Colonic mucosa (tissue), 4 donors: ENCODE results near the gene TTLL1. TPM values are rescaled to one million over a fixed set of nuclear protein-coding genes. Genes with fewer than 3 reads are reported as not detected.
A peak's percentile ranks its signal among the peaks of the same experiment; 100 is the strongest.

Source experiments
- DNase-seq: peaks from one replicate; pipeline ENCODE4 v3.0.0-alpha.2; 2020
- H3K27ac ChIP-seq: fragments of 200-600 bp; one replicate; pipeline ENCODE4 v1.8.0; 2021
- H3K27me3 ChIP-seq: fragments of 200-600 bp; one replicate; pipeline ENCODE4 v1.8.0; 2021
- H3K36me3 ChIP-seq: fragments of 200-600 bp; one replicate; pipeline ENCODE4 v1.8.0; 2021
- H3K4me1 ChIP-seq: fragments of 200-600 bp; one replicate; pipeline ENCODE4 v1.8.0; 2021; ENCODE audit warnings: mild to moderate bottlenecking
- H3K4me3 ChIP-seq: fragments of 200-600 bp; one replicate; pipeline ENCODE4 v1.8.0; 2021
- H3K9ac ChIP-seq, 2 donors: one replicate each; pipeline ENCODE4 v1.7.0; 2013; ENCODE audit warnings: control low read depth in 2 of 2, low read depth in 2 of 2, low read length in 2 of 2
- H3K9me3 ChIP-seq: fragments of 200-600 bp; one replicate; pipeline ENCODE4 v1.8.0; 2021
- intact Hi-C: fragments of 100-400 bp; cut with DNase I; formaldehyde crosslinking; loops from one replicate; pipeline ENCODE4 v1.14.1; 2022
- total RNA-seq, 2 donors: library from RNA; stranded (reverse); fragmentation: NEBNext Ultra II Directional in 1 of 2; extraction: Animal tissue kit (Norgen Biotek cat#: 25700) in 1 of 2; gene quantifications; one replicate each; pipeline ENCODE4 v1.2.1, GENCODE V29; 2021
- TF ChIP-seq, protein P1 (sequence below): fragments of 200-600 bp; IDR thresholded peaks from one replicate; pipeline ENCODE4 v1.8.0; 2022; ENCODE audit warnings: antibody characterized with exemption, mild to moderate bottlenecking
- donor health status: healthy.
- donor health status: DM: no; HTN: no; CAD: no.
- donor health status: DM: no; HTN: no; CAD: no.

TTLL1 gene
- total RNA-seq, 2 donors from 2014 or later: 1.9 to 3.3 TPM

DNA sequence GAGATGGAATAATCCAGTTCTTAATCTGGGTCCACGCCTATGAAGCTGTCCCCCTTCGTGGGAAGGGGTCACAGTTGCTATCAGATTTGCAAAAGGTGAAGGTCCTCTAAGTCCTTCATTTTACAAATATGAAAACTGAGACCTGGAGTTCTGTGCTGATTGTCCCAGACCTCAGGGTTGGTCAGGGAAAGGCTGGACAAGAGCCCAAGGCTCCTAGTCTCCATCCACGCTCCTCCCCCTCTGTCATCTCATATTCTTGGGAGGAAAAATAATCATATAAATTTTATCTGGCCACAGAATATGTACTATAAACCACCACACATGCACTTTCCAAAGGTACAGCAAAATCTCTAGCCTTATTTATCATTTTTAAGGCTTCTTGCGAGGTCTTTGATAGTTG, 79.7 kb downstream of the TTLL1 start:
- Histone ChIP-seq H3K4me3 (no peak overlapping the region), H3K36me3 (no peaks in the 10 kb centered on the region), H3K27ac (peak overlapping the region; percentile 92), H3K4me1 (peaks cover 26% of the 10 kb centered on the region), H3K27me3 (no peaks in the 10 kb centered on the region), H3K9ac (no peak overlapping the region), H3K9me3 (no peaks in the 10 kb centered on the region)
- TF ChIP-seq, protein P1, sequence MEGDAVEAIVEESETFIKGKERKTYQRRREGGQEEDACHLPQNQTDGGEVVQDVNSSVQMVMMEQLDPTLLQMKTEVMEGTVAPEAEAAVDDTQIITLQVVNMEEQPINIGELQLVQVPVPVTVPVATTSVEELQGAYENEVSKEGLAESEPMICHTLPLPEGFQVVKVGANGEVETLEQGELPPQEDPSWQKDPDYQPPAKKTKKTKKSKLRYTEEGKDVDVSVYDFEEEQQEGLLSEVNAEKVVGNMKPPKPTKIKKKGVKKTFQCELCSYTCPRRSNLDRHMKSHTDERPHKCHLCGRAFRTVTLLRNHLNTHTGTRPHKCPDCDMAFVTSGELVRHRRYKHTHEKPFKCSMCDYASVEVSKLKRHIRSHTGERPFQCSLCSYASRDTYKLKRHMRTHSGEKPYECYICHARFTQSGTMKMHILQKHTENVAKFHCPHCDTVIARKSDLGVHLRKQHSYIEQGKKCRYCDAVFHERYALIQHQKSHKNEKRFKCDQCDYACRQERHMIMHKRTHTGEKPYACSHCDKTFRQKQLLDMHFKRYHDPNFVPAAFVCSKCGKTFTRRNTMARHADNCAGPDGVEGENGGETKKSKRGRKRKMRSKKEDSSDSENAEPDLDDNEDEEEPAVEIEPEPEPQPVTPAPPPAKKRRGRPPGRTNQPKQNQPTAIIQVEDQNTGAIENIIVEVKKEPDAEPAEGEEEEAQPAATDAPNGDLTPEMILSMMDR: no peak
- no peak for DNase-seq
- intact Hi-C loops: no loop called here

DNA sequence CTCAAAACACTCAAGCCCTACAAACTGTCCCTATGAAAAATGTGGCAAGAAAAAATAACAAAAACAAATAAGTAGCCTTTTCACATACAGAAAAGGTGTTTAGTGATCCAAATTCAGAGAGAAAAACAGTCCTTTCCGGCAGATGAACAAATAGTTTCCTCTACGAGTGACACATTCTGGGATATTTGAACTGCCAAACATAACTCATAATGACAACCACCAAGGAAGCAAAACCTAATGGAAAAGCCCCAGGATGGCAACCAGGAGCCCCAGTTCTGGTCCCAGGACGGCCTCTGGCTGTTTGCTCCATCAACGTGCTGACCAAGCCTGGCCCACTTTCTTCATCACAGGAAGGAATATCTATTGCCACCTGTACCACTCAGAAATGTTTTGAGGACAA, 80.3 kb downstream of the TTLL1 start:
- TF ChIP-seq, protein P1: no peak
- no peak for DNase-seq
- H3K27ac ChIP-seq: peak overlapping the region; percentile 92

DNA sequence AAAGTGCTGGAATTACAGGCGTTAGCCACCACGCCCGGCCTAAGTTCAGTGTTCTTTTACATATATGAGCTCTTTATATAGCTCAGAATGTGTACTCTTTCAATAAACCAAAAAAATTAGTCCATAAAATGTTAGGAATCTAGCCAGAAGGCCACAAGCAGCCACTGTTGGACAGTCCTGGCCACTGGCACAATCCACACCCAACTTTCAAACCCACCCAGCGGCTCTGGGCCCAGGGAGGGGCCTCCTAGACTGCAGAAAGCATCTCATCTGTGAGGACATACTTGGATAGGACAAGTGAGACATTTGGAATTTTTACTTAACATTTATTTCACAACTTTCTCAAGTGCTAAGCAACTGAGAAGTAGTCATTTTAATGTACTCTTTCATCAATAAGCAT, 80.7 kb downstream of the TTLL1 start:
- H3K27ac ChIP-seq: peak overlapping the region; percentile 92
- intact Hi-C loops: no loop called here
- peak; percentile 80 for DNase-seq
- no peak overlapping the region for H3K4me3 ChIP-seq
- peak overlapping the region in 1 of 2 donors; percentile 42 for H3K9ac ChIP-seq
- H3K4me1 ChIP-seq: peaks cover 26% of the 10 kb centered on the region
- H3K36me3 ChIP-seq: no peaks in the 10 kb centered on the region
- no peaks in the 10 kb centered on the region for H3K9me3 ChIP-seq
- no peaks in the 10 kb centered on the region for H3K27me3 ChIP-seq
- TF ChIP-seq, protein P1: no peak

More for the DNA sequence above, 80.3 kb downstream of the TTLL1 start:
- no peaks in the 10 kb centered on the region for H3K27me3 ChIP-seq
- H3K9ac ChIP-seq: peak overlapping the region in 1 of 2 donors; percentile 42
- no peak overlapping the region for H3K4me3 ChIP-seq
- H3K9me3 ChIP-seq: no peaks in the 10 kb centered on the region
- H3K36me3 ChIP-seq: no peaks in the 10 kb centered on the region
- H3K4me1 ChIP-seq: peaks cover 30% of the 10 kb centered on the region
- intact Hi-C loops: no loop called here

DNA sequence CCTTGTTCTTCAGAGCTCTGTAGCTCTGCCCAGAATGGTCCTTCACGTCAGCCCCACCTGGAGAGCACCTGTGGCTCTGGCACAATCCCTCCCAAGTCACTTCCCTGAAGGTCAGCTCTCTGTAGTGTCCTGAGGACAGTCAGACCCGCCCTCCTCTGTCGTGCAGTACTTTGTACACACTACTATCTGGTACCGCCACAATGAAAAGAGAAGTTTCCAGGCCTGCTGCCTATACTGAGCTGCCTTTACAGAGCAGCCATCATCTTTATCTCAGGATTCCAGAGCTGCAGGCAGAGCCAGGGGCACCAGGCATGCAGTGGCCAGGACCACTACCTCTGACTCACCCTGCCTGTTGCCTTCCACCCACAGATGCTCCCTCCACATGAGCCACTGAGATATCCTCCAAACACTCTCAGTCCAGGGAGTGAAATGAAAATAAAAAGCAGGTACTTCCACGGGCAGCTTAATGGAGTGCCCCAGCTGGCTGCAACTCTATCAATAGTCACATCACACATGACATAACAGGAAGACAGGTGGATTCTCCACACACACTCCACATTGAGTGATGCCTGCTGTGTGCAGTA, 81.6 kb downstream of the TTLL1 start:
- DNase-seq: peak; percentile 85
- H3K4me3 ChIP-seq: no peak overlapping the region
- peak overlapping the region in 1 of 2 donors; percentile 75 for H3K9ac ChIP-seq
- no peaks in the 10 kb centered on the region for H3K9me3 ChIP-seq
- peak overlapping the region; percentile 92 for H3K27ac ChIP-seq
- intact Hi-C loops: no loop called here
- no peaks in the 10 kb centered on the region for H3K27me3 ChIP-seq
- peaks cover 28% of the 10 kb centered on the region for H3K4me1 ChIP-seq
- no peaks in the 10 kb centered on the region for H3K36me3 ChIP-seq
- TF ChIP-seq, protein P1: no peak

DNA sequence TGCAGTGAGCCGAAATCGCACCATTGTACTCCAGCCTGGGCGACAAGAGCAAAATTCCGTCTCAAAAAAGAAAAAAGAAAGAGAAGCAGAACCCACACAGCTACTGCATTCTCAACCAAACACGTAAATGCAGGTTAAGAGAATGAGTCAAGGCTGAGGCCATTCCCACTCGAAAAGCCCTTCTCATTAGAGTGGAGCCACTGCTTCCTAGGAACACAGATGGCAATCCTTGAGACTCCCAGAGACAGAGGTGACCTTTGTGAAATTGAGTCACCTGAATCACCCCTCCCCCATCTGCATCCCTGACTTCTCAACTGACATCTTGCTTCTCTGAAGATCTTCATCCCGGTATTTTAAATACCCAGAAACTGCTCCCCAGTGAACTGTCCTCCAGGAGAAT, 82.4 kb downstream of the TTLL1 start:
- no peak overlapping the region for H3K4me3 ChIP-seq
- peaks cover 30% of the 10 kb centered on the region for H3K4me1 ChIP-seq
- TF ChIP-seq, protein P1: no peak
- peak overlapping the region in 1 of 2 donors; percentile 75 for H3K9ac ChIP-seq
- no peaks in the 10 kb centered on the region for H3K9me3 ChIP-seq
- H3K36me3 ChIP-seq: no peaks in the 10 kb centered on the region
- H3K27me3 ChIP-seq: no peaks in the 10 kb centered on the region
- no peak for DNase-seq
- H3K27ac ChIP-seq: peak overlapping the region; percentile 92
- intact Hi-C loops: no loop called here
